Tibial nerve (tissue), 3 donors: ENCODE results near the gene EXD2.

Source experiments
- CTCF ChIP-seq, 5 experiments: fragments of 200-600 bp in 3 of 5; fragments of 450-650 bp in 2 of 5; sonication (generic) in 3 of 5; IDR thresholded peaks; one replicate each; pipeline ENCODE4 v1.5.1; 2016 to 2019; ENCODE audit warnings: antibody characterized with exemption in 5 of 5, mild to moderate bottlenecking in 3 of 5, moderate library complexity in 2 of 5
- POLR2A ChIP-seq, 2 donors: fragments of 450-650 bp; IDR thresholded peaks; one replicate each; pipeline ENCODE4 v1.6.1; 2017; ENCODE audit warnings: antibody characterized with exemption in 2 of 2, mild to moderate bottlenecking in 2 of 2, moderate library complexity in 2 of 2

- TF ChIP-seq CTCF (IDR thresholded peaks at IDR 0.05) (peak; percentile 52 to 68 (median 63)), POLR2A (IDR thresholded peaks at IDR 0.05) (no peak)
These were observed 69.7 kb downstream of the EXD2 start for GRCh38 chr14:69260861-69261564.
